ENCODE results near the gene MGAT3.

DNA sequence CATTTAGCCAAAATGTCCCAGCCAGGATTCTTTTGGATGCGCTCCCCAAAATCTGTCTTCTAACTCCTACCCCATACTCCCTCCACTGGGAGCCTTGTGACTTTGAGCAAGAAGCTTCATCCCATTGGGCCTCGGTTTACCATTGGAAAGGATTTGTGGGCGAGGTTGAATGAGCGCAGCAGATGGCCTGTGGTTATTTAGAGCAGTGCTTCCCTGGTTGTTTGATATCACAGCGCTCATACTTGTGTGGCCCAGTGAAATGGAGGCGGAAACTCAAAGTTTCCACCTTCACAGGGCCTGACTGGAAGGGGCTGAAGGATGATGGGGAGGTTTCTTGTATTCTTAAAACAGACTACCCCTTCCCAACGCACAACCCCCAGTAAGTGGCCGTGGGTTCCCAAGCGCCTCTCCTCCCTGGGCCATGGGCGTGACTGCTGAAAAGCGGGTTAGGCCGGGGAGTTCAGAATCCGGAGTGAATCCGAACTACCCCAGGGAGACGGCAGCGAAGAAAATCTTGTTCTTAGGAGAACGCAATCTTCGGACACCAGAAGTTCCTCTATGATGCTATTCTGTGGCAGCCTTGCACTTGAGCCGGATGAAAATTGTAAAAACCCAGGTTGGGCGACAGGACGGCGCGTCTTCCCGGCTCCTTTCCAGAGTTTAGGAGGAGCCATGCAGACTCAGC lies 62.3 kb downstream of the MGAT3 start:
- no peak for TF ChIP-seq POLR2A (IDR thresholded peaks at IDR 0.05)
- TF ChIP-seq, protein P1, sequence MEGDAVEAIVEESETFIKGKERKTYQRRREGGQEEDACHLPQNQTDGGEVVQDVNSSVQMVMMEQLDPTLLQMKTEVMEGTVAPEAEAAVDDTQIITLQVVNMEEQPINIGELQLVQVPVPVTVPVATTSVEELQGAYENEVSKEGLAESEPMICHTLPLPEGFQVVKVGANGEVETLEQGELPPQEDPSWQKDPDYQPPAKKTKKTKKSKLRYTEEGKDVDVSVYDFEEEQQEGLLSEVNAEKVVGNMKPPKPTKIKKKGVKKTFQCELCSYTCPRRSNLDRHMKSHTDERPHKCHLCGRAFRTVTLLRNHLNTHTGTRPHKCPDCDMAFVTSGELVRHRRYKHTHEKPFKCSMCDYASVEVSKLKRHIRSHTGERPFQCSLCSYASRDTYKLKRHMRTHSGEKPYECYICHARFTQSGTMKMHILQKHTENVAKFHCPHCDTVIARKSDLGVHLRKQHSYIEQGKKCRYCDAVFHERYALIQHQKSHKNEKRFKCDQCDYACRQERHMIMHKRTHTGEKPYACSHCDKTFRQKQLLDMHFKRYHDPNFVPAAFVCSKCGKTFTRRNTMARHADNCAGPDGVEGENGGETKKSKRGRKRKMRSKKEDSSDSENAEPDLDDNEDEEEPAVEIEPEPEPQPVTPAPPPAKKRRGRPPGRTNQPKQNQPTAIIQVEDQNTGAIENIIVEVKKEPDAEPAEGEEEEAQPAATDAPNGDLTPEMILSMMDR (IDR thresholded peaks at IDR 0.05): no peak
